Measurements from ENCODE around the gene JUND. TPM values are rescaled to one million over a fixed set of nuclear protein-coding genes. Genes with fewer than 3 reads are reported as not detected.

The JUND gene
- total and polyA plus RNA-seq, 4 donors = 12.8 to 103 (median 41.8) TPM

GRCh38 chr19:18329035-18329376 lies 47.6 kb upstream of the JUND start:
- Histone ChIP-seq H3K27ac (ENCODE audit: low read depth in 1 of 2, low read length in 2 of 2) (peak overlapping the region; percentile 56 to 78), H3K4me3 (ENCODE audit: low read depth in 1 of 3, low read length in 3 of 3) (peak overlapping the region in 1 of 3 donors; percentile 3), H3K4me1 (ENCODE audit: control insufficient read depth in 4 of 4, insufficient read depth in 4 of 4, low read length in 3 of 4) (peaks cover 2 to 13% (median 10%) of the 10 kb centered on the region in 4 donors), H3K9me3 (ENCODE audit: control insufficient read depth in 4 of 4, low read length in 3 of 4) (no peaks in the 10 kb centered on the region), H3K27me3 (ENCODE audit: control insufficient read depth in 4 of 4, insufficient read depth in 4 of 4, low read length in 3 of 4) (no peaks in the 10 kb centered on the region), H3K36me3 (ENCODE audit: control insufficient read depth in 4 of 4, insufficient read depth in 3 of 4, low read depth in 1 of 4, low read length in 3 of 4) (no peaks in the 10 kb centered on the region), H3K9ac (ENCODE audit: low read depth in 1 of 2, low read length in 2 of 2) (no peak overlapping the region)
- no peak for DNase-seq (ENCODE audit: low spot score)
- no peak for TF ChIP-seq ATF3 (IDR thresholded peaks at IDR 0.05)
- no peak for TF ChIP-seq GABPA (IDR thresholded peaks at IDR 0.05 in 1 of 2, conservative IDR thresholded peaks at IDR 0.05 in 1 of 2)
- TF ChIP-seq RXRA (IDR thresholded peaks at IDR 0.05) = peak in 1 of 2 donors; percentile 4
- no peak for TF ChIP-seq RAD21 (IDR thresholded peaks at IDR 0.05)
- TF ChIP-seq REST (IDR thresholded peaks at IDR 0.05) = no peak
- no peak for TF ChIP-seq ZBTB33 (IDR thresholded peaks at IDR 0.05)
- WGBS = 68% methylated on average over 6 of the region's 6 CpGs

DNA sequence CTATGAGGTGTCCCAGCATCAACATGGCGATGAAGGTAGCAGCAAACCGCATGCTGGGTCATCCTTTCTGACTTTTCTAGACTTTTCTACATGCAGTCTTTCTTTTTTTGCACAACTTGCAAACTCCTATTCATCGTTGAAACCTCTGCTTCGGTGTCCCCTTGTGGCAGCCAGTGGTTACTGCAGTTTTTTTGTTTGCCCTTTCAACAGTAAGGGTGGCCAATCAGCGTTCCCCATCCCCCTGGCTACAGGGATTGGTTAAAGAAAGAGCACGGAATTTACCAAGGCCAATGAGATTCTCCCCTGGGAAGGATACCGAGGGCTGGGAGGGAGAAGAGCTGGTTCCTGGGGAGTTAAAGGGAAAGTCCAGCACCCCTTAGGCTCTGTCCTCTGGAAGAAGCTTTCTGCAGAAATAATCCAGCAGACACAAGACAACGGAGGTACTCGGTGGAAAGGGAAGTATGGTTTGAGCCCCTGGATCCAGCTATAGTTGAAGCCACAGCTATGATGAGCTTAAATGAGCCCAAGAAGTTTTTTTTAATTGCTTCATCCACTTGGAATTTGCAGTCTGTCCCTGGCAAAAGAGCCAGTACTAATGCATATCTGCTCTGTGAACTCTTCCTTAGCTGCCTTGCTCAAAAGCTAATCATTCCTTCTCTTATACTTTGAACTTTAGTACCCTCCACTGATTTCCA lies 47.1 kb upstream of the JUND start:
- WGBS = 2% methylated on average over 9 of the region's 9 CpGs
- Histone ChIP-seq H3K9me3 (ENCODE audit: control insufficient read depth in 4 of 4, low read length in 3 of 4) (no peaks in the 10 kb centered on the region), H3K27me3 (ENCODE audit: control insufficient read depth in 4 of 4, insufficient read depth in 4 of 4, low read length in 3 of 4) (no peaks in the 10 kb centered on the region), H3K36me3 (ENCODE audit: control insufficient read depth in 4 of 4, insufficient read depth in 3 of 4, low read depth in 1 of 4, low read length in 3 of 4) (no peaks in the 10 kb centered on the region), H3K4me3 (ENCODE audit: low read depth in 1 of 3, low read length in 3 of 3) (peak overlapping the region in 2 of 3 donors; percentile 3 to 39), H3K27ac (ENCODE audit: low read depth in 1 of 2, low read length in 2 of 2) (peak overlapping the region; percentile 56 to 78), H3K9ac (ENCODE audit: low read depth in 1 of 2, low read length in 2 of 2) (peak overlapping the region; percentile 8 to 53), H3K4me1 (ENCODE audit: control insufficient read depth in 4 of 4, insufficient read depth in 4 of 4, low read length in 3 of 4) (peaks cover 2 to 18% (median 12%) of the 10 kb centered on the region in 4 donors)
- DNase-seq (ENCODE audit: low spot score) = peak; percentile 89
- TF ChIP-seq JUND (IDR thresholded peaks at IDR 0.05) (peak in 1 of 2 donors; percentile 67), HNF4G (IDR thresholded peaks at IDR 0.05) (no peak), HNF4A (conservative IDR thresholded peaks at IDR 0.05) (peak; percentile 39 to 66), REST (IDR thresholded peaks at IDR 0.05) (peak; percentile 79), YY1 (IDR thresholded peaks at IDR 0.05) (peak; percentile 58), FOXA2 (IDR thresholded peaks at IDR 0.05) (no peak), ATF3 (IDR thresholded peaks at IDR 0.05) (peak; percentile 54), RAD21 (IDR thresholded peaks at IDR 0.05) (peak; percentile 93 to 95), NR2F2 (IDR thresholded peaks at IDR 0.05) (peak; percentile 51), SP1 (IDR thresholded peaks at IDR 0.05) (peak; percentile 85), GABPA (IDR thresholded peaks at IDR 0.05 in 1 of 2, conservative IDR thresholded peaks at IDR 0.05 in 1 of 2) (peak in 1 of 2 donors; percentile 28), TAF1 (conservative IDR thresholded peaks at IDR 0.05) (no peak), FOXA1 (IDR thresholded peaks at IDR 0.05) (no peak), ZBTB33 (IDR thresholded peaks at IDR 0.05) (peak; percentile 42), EGR1 (IDR thresholded peaks at IDR 0.05; ENCODE audit: low read depth in 2 of 2) (no peak)
- TF ChIP-seq, protein P1, sequence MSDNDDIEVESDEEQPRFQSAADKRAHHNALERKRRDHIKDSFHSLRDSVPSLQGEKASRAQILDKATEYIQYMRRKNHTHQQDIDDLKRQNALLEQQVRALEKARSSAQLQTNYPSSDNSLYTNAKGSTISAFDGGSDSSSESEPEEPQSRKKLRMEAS (IDR thresholded peaks at IDR 0.05) = no peak
